ENCODE data around the gene HOOK1. TPM values are rescaled to one million over a fixed set of nuclear protein-coding genes. Genes with fewer than 3 reads are reported as not detected.

Gene HOOK1
- polyA plus RNA-seq, 3 donors, result not detected

DNA sequence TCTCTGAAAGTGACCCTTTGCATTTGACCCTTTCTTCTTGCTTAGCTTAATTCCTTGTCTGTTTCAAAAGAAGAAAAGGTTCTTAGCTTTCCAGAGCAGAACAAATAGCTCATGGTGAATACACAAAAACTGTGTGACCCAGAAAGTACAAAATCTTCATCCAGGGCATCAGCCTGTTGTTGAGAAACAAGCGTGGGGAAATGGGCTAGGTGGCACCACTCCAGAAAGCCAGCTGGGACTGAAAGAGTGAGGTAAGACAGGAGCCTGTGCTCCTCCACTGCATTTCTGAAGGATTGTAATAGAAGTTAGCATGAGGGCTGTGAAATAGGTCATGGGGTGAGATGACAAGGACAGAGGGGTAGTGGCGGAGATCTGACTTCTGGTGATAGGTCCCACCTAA is 66.0 kb downstream of the HOOK1 start:
- Histone ChIP-seq H3K4me3 (replicated peaks in 1 of 3; ENCODE audit: low read depth in 2 of 3, low read length in 3 of 3) (no peak overlapping the region), H3K4me1 (ENCODE audit: control insufficient read depth in 1 of 2, insufficient read depth in 2 of 2, low read length in 2 of 2) (no peaks in the 10 kb centered on the region), H3K9ac (ENCODE audit: insufficient read depth, low read length, poor library complexity, severe bottlenecking) (no peak overlapping the region), H3K27me3 (ENCODE audit: control insufficient read depth in 2 of 2, insufficient read depth in 2 of 2, low read length in 2 of 2) (no peaks in the 10 kb centered on the region), H3K79me2 (ENCODE audit: insufficient read depth, low read length) (no peaks in the 10 kb centered on the region), H2AFZ (ENCODE audit: insufficient read depth, low read depth, low read length, poor library complexity, severe bottlenecking) (no peak overlapping the region), H3K4me2 (replicated peaks; ENCODE audit: extremely low read depth, low read length, poor library complexity, severe bottlenecking) (no peak overlapping the region), H3K36me3 (replicated peaks in 1 of 2; ENCODE audit: control insufficient read depth in 1 of 2, insufficient read depth in 2 of 2, low read length in 2 of 2) (no peaks in the 10 kb centered on the region), H3K9me3 (replicated peaks in 1 of 2; ENCODE audit: control insufficient read depth in 1 of 2, insufficient read depth in 1 of 2, low read length in 2 of 2) (no peaks in the 10 kb centered on the region), H3K27ac (ENCODE audit: low read depth in 1 of 2, low read length in 2 of 2) (no peak overlapping the region), H4K20me1 (ENCODE audit: insufficient read depth, low read length) (no peaks in the 10 kb centered on the region)
- DNase-seq, result no peak
- no peaks in the 10 kb centered on the region for H3K4me1 Mint-ChIP-seq
- no peaks in the 10 kb centered on the region for H3K27me3 Mint-ChIP-seq (ENCODE audit: low read depth in 3 of 3)
- H3K9me3 Mint-ChIP-seq, result peaks cover 3 to 15% (median 6%) of the 10 kb centered on the region in 7 donors
- WGBS (ENCODE audit: insufficient coverage), result 33% methylated on average over 1 of the region's 2 CpGs
- no peak overlapping the region for H3K4me3 Mint-ChIP-seq
- intact Hi-C loops (cut with micrococcal nuclease), result no loop called here
- TF ChIP-seq, protein P1, sequence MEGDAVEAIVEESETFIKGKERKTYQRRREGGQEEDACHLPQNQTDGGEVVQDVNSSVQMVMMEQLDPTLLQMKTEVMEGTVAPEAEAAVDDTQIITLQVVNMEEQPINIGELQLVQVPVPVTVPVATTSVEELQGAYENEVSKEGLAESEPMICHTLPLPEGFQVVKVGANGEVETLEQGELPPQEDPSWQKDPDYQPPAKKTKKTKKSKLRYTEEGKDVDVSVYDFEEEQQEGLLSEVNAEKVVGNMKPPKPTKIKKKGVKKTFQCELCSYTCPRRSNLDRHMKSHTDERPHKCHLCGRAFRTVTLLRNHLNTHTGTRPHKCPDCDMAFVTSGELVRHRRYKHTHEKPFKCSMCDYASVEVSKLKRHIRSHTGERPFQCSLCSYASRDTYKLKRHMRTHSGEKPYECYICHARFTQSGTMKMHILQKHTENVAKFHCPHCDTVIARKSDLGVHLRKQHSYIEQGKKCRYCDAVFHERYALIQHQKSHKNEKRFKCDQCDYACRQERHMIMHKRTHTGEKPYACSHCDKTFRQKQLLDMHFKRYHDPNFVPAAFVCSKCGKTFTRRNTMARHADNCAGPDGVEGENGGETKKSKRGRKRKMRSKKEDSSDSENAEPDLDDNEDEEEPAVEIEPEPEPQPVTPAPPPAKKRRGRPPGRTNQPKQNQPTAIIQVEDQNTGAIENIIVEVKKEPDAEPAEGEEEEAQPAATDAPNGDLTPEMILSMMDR (IDR thresholded peaks at IDR 0.05), result no peak
- no peak overlapping the region for H3K27ac Mint-ChIP-seq
- H3K36me3 Mint-ChIP-seq, result no peaks in the 10 kb centered on the region

DNA sequence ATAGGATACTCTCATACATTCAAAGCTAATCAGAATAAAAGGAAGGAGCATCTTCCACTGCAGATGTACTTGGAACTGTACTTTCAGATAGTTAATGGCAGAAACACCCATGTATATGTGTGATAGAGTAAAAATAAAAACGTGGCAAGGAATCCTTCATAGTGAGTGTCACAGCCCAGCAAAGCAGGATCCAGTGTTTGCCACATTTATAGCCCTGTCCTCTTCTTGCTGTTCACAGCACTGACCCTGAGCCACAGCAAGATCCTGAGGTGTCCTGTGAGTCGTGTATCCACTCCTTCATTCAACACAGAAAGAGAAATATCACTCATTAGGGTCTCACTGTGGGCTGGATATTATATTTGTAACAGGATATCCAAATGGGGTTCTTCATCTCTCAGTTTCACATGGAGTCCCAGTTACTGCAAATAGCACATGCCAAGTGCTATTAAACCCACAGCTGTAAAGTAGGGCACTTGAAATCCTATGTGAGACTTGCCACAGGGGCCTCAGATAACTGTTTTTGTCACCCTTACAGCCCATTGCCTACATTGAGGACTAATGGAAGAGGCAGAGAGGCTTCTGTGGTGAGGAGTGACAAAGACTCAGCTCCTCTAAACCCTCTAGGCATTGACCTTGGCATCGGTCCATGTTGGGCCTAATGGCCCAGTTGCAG is 70.5 kb downstream of the HOOK1 start:
- intact Hi-C loops (cut with micrococcal nuclease), result no loop called here
- Mint-ChIP-seq H3K27me3 (ENCODE audit: low read depth in 3 of 3) (no peaks in the 10 kb centered on the region), H3K9me3 (peaks cover 11 to 24% (median 18%) of the 10 kb centered on the region in 7 donors)

More for the DNA sequence above, 70.5 kb downstream of the HOOK1 start:
- no peaks in the 10 kb centered on the region for H3K36me3 ChIP-seq (replicated peaks in 1 of 2; ENCODE audit: control insufficient read depth in 1 of 2, insufficient read depth in 2 of 2, low read length in 2 of 2)
- no peaks in the 10 kb centered on the region for H4K20me1 ChIP-seq (ENCODE audit: insufficient read depth, low read length)
- TF ChIP-seq, protein P1 (IDR thresholded peaks at IDR 0.05), result no peak
- DNase-seq, result no peak
- no peak overlapping the region for H3K4me2 ChIP-seq (replicated peaks; ENCODE audit: extremely low read depth, low read length, poor library complexity, severe bottlenecking)
- H3K9ac ChIP-seq (ENCODE audit: insufficient read depth, low read length, poor library complexity, severe bottlenecking), result no peak overlapping the region
- no peak overlapping the region for H3K4me3 Mint-ChIP-seq
- WGBS (ENCODE audit: insufficient coverage), result 86% methylated on average over 1 of the region's 3 CpGs
- no peak overlapping the region for H2AFZ ChIP-seq (ENCODE audit: insufficient read depth, low read depth, low read length, poor library complexity, severe bottlenecking)
- no peaks in the 10 kb centered on the region for H3K4me1 Mint-ChIP-seq
- H3K27me3 ChIP-seq (ENCODE audit: control insufficient read depth in 2 of 2, insufficient read depth in 2 of 2, low read length in 2 of 2), result no peaks in the 10 kb centered on the region
- H3K27ac Mint-ChIP-seq, result no peak overlapping the region
- H3K4me3 ChIP-seq (replicated peaks in 1 of 3; ENCODE audit: low read depth in 2 of 3, low read length in 3 of 3), result no peak overlapping the region
- H3K27ac ChIP-seq (ENCODE audit: low read depth in 1 of 2, low read length in 2 of 2), result no peak overlapping the region
- no peaks in the 10 kb centered on the region for H3K36me3 Mint-ChIP-seq
- no peaks in the 10 kb centered on the region for H3K4me1 ChIP-seq (ENCODE audit: control insufficient read depth in 1 of 2, insufficient read depth in 2 of 2, low read length in 2 of 2)
- peaks cover 4 to 16% of the 10 kb centered on the region in 2 donors for H3K9me3 ChIP-seq (replicated peaks in 1 of 2; ENCODE audit: control insufficient read depth in 1 of 2, insufficient read depth in 1 of 2, low read length in 2 of 2)
- no peaks in the 10 kb centered on the region for H3K79me2 ChIP-seq (ENCODE audit: insufficient read depth, low read length)
